D721Med (cell line): ENCODE measurements around the gene PIGL.

Experiments
- DNase-seq: peaks from one replicate; pipeline ENCODE4 v3.0.0; 2011; ENCODE audit warnings: low spot score; ENCODE audit not compliant: insufficient read length
- FAIRE-seq: peaks from 2 replicates; lab custom pipeline; 2011; peaks lifted over from hg19 to GRCh38; lab: Jason Lieb, UNC
- CTCF ChIP-seq: IDR thresholded peaks from 2 replicates; pipeline ENCODE4 v1.5.1; 2012; ENCODE audit warnings: mild to moderate bottlenecking, control low read depth; ENCODE audit not compliant: insufficient read depth; ENCODE audit errors: missing control alignments

The PIGL gene

GRCh38 chr17:16374146-16374938, 157.3 kb downstream of the PIGL start:
- no peak for DNase-seq
- no peak for FAIRE-seq
- no peak for TF ChIP-seq CTCF
